H9 (cell line): Measurements from ENCODE around the gene QDPR. TPM values are rescaled to one million over a fixed set of nuclear protein-coding genes. Genes with fewer than 3 reads are reported as not detected.

Experiments used
- DNase-seq: peaks from one replicate; pipeline ENCODE4 v3.0.0-alpha.2; 2017
- H2AFZ ChIP-seq: one replicate; pipeline ENCODE4 v1.6.1; 2013; ENCODE audit warnings: mild to moderate bottlenecking, low read length, control low read depth, moderate library complexity
- H2AK5ac ChIP-seq: 2 replicates; pipeline ENCODE4 v1.6.1; 2013; ENCODE audit warnings: low read length, control low read depth, mixed read lengths; ENCODE audit not compliant: insufficient read length
- H2BK120ac ChIP-seq: one replicate; pipeline ENCODE4 v1.6.1; 2013; ENCODE audit warnings: low read depth, mild to moderate bottlenecking, low read length, control low read depth, inconsistent platforms; ENCODE audit not compliant: poor library complexity, severe bottlenecking
- H2BK12ac ChIP-seq: 2 replicates; pipeline ENCODE4 v1.6.1; 2013; ENCODE audit warnings: low read length, control low read depth, mixed read lengths, low read depth; ENCODE audit not compliant: insufficient read length
- H2BK15ac ChIP-seq: 2 replicates; pipeline ENCODE4 v1.6.1; 2013; ENCODE audit warnings: low read depth, low read length, control low read depth
- H2BK20ac ChIP-seq: one replicate; pipeline ENCODE4 v1.6.1; 2013; ENCODE audit warnings: low read depth, mild to moderate bottlenecking, low read length, control low read depth, inconsistent platforms; ENCODE audit not compliant: poor library complexity, severe bottlenecking
- H2BK5ac ChIP-seq: 2 replicates; pipeline ENCODE4 v1.6.1; 2013; ENCODE audit warnings: low read length, control low read depth, mixed read lengths; ENCODE audit not compliant: insufficient read length
- H3K14ac ChIP-seq: 2 replicates; pipeline ENCODE4 v1.6.1; 2013; ENCODE audit warnings: low read length, control low read depth; ENCODE audit not compliant: insufficient read depth
- H3K18ac ChIP-seq: 2 replicates; pipeline ENCODE4 v1.6.1; 2013; ENCODE audit warnings: low read depth, mild to moderate bottlenecking, mixed read lengths, low read length, control low read depth; ENCODE audit not compliant: insufficient read length
- H3K23ac ChIP-seq: 2 replicates; pipeline ENCODE4 v1.6.1; 2013; ENCODE audit warnings: low read length, control low read depth, mixed read lengths, low read depth; ENCODE audit not compliant: insufficient read length
- H3K23me2 ChIP-seq: 2 replicates; pipeline ENCODE4 v1.6.1; 2013; ENCODE audit warnings: low read depth, mild to moderate bottlenecking, mixed read lengths, low read length, control low read depth; ENCODE audit not compliant: insufficient read length, poor library complexity, severe bottlenecking
- H3K27ac ChIP-seq: 2 replicates; pipeline ENCODE4 v1.5.1; 2013; ENCODE audit warnings: low read length, control low read depth, mixed read lengths, low read depth; ENCODE audit not compliant: insufficient read length
- H3K27me3 ChIP-seq: 2 replicates; pipeline ENCODE4 v1.6.1; 2013; ENCODE audit warnings: low read length, control low read depth, inconsistent platforms; ENCODE audit not compliant: insufficient read depth
- H3K4ac ChIP-seq: 2 replicates; pipeline ENCODE4 v1.6.1; 2013; ENCODE audit warnings: low read depth, mild to moderate bottlenecking, control low read depth, inconsistent platforms, low read length, moderate library complexity
- H3K4me1 ChIP-seq: 2 replicates; pipeline ENCODE4 v1.6.1; 2013; ENCODE audit warnings: low read length, control low read depth, inconsistent platforms; ENCODE audit not compliant: insufficient read depth
- H3K4me2 ChIP-seq: 2 replicates; pipeline ENCODE4 v1.6.1; 2013; ENCODE audit warnings: low read length, control low read depth, mixed read lengths; ENCODE audit not compliant: insufficient read length, insufficient read depth
- H3K56ac ChIP-seq: 2 replicates; pipeline ENCODE4 v1.6.1; 2013; ENCODE audit warnings: low read depth, mild to moderate bottlenecking, mixed read lengths, low read length, control low read depth; ENCODE audit not compliant: insufficient read length
- H3K79me1 ChIP-seq: 2 replicates; pipeline ENCODE4 v1.6.1; 2013; ENCODE audit warnings: low read depth, mild to moderate bottlenecking, moderate library complexity, low read length, control low read depth, inconsistent platforms; ENCODE audit not compliant: insufficient read depth, poor library complexity, severe bottlenecking
- H3K79me2 ChIP-seq: 2 replicates; pipeline ENCODE4 v1.6.1; 2013; ENCODE audit warnings: low read length, control low read depth, inconsistent platforms; ENCODE audit not compliant: insufficient read depth
- H3K9ac ChIP-seq: 2 replicates; pipeline ENCODE4 v1.6.1; 2013; ENCODE audit warnings: low read length, control low read depth, mixed read lengths; ENCODE audit not compliant: insufficient read length; ENCODE audit errors: extremely low read depth
- H3K9me3 ChIP-seq: one replicate; pipeline ENCODE4 v1.6.1; 2013; ENCODE audit warnings: low read depth, low read length, inconsistent platforms; ENCODE audit not compliant: control insufficient read depth
- H3T11ph ChIP-seq: one replicate; pipeline ENCODE4 v1.6.1; 2013; ENCODE audit warnings: mild to moderate bottlenecking, low read length, control low read depth, inconsistent platforms
- H4K20me1 ChIP-seq: one replicate; pipeline ENCODE4 v1.6.1; 2013; ENCODE audit not compliant: control insufficient read depth, insufficient read length, insufficient read depth
- H4K5ac ChIP-seq: 2 replicates; pipeline ENCODE4 v1.6.1; 2013; ENCODE audit warnings: low read depth, mild to moderate bottlenecking, mixed read lengths, low read length, control low read depth; ENCODE audit not compliant: insufficient read length
- H4K8ac ChIP-seq: replicated peaks from 2 replicates; pipeline ENCODE4 v1.6.1; 2013; ENCODE audit warnings: low read length, control low read depth, mixed read lengths, low read depth; ENCODE audit not compliant: insufficient read length
- H4K91ac ChIP-seq: 2 replicates; pipeline ENCODE4 v1.6.1; 2013; ENCODE audit warnings: low read depth, mild to moderate bottlenecking, moderate library complexity, mixed read lengths, low read length, control low read depth; ENCODE audit not compliant: insufficient read length
- H3K27ac Mint-ChIP-seq, 3 experiments: 2 replicates in 2 of 3; 3 replicates in 1 of 3; pipeline ENCODE4 v1.8.0; 2020 to 2021; ENCODE audit warnings: mixed read lengths in 3 of 3, mild to moderate bottlenecking in 1 of 3, moderate library complexity in 1 of 3
- H3K27me3 Mint-ChIP-seq: 2 replicates; pipeline ENCODE4 v1.8.0; 2021; ENCODE audit warnings: low read depth, mild to moderate bottlenecking, moderate library complexity, mixed read lengths
- H3K36me3 Mint-ChIP-seq, 3 experiments: 2 replicates in 2 of 3; 3 replicates in 1 of 3; pipeline ENCODE4 v1.8.0; 2020 to 2021; ENCODE audit warnings: low read depth in 3 of 3, mixed read lengths in 3 of 3; ENCODE audit not compliant: insufficient read depth in 1 of 3
- H3K4me1 Mint-ChIP-seq, 2 experiments: 2 replicates each; pipeline ENCODE4 v1.8.0; 2020; ENCODE audit warnings: mixed read lengths in 2 of 2
- H3K4me3 Mint-ChIP-seq, 2 experiments: 2 replicates in 1 of 2; 3 replicates in 1 of 2; pipeline ENCODE4 v1.8.0; 2020 to 2021; ENCODE audit warnings: mild to moderate bottlenecking in 2 of 2, mixed read lengths in 2 of 2, moderate library complexity in 1 of 2
- H3K9me3 Mint-ChIP-seq, 2 experiments: 2 replicates in 1 of 2; 3 replicates in 1 of 2; pipeline ENCODE4 v1.8.0; 2020; ENCODE audit warnings: mild to moderate bottlenecking in 2 of 2, mixed read lengths in 2 of 2, moderate library complexity in 1 of 2
- WGBS: extraction: QIAGEN DNeasy Blood & Tissue Kit; methylation state at CpG from one replicate; pipeline ENCODE4 v1.1.7; 2013; ENCODE audit warnings: missing lambda C conversion rate, low lambda C conversion rate, mixed read lengths; ENCODE audit not compliant: insufficient read length; ENCODE audit errors: extremely low coverage; 5-methylcytosine and 5-hydroxymethylcytosine counted together
- total RNA-seq: library from RNA; stranded (reverse); gene quantifications from 2 replicates; pipeline ENCODE4 v1.2.1, GENCODE V29; 2021
- TF ChIP-seq, protein P1 (sequence below): fragments of 200-600 bp; sonication (generic); conservative IDR thresholded peaks from 3 replicates; pipeline ENCODE4 v1.8.0; 2021; ENCODE audit warnings: antibody characterized with exemption, mild to moderate bottlenecking

The QDPR gene
- total RNA-seq, 1 experiment from 2014 or later = 23.5 TPM

DNA sequence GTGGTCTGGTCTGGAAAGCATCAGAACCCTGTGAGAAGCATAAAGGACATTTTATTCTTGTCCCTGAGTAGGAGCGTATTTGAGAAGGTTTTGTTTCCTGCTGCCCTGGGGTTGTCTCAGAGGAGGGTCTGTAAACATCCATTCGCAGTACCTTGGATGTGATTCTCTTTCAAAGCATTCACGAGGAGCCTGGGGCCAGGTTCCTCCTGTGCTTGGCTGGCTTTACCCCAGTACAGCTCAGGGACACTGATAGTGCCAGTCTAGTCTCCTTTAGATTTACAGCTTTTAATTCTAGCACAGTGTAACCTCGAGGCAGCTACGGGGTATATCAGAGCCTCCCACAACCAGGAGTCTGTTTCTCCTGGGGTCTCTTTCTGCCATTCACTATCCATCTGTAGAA is 5.8 kb upstream of the QDPR start:
- no peaks in the 10 kb centered on the region for H3K9me3 ChIP-seq
- H3K23me2 ChIP-seq = no peaks in the 10 kb centered on the region
- TF ChIP-seq, protein P1, sequence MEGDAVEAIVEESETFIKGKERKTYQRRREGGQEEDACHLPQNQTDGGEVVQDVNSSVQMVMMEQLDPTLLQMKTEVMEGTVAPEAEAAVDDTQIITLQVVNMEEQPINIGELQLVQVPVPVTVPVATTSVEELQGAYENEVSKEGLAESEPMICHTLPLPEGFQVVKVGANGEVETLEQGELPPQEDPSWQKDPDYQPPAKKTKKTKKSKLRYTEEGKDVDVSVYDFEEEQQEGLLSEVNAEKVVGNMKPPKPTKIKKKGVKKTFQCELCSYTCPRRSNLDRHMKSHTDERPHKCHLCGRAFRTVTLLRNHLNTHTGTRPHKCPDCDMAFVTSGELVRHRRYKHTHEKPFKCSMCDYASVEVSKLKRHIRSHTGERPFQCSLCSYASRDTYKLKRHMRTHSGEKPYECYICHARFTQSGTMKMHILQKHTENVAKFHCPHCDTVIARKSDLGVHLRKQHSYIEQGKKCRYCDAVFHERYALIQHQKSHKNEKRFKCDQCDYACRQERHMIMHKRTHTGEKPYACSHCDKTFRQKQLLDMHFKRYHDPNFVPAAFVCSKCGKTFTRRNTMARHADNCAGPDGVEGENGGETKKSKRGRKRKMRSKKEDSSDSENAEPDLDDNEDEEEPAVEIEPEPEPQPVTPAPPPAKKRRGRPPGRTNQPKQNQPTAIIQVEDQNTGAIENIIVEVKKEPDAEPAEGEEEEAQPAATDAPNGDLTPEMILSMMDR = no peak
- peaks cover 47% of the 10 kb centered on the region for H3K27me3 Mint-ChIP-seq
- no peak for DNase-seq
- H2AFZ ChIP-seq = peak overlapping the region; percentile 72
- H3K4me1 Mint-ChIP-seq = peaks cover 44% of the 10 kb centered on the region in 2 experiments
- no peaks in the 10 kb centered on the region for H3K27me3 ChIP-seq
- no peaks in the 10 kb centered on the region for H3K9me3 Mint-ChIP-seq
- no peak overlapping the region for H3T11ph ChIP-seq
- H3K4me1 ChIP-seq = peaks cover 5% of the 10 kb centered on the region; the same call in 1 of the 2 replicates
- H4K5ac ChIP-seq = no peak overlapping the region
- H3K27ac Mint-ChIP-seq = peak overlapping the region in 1 of 3 experiments; percentile 78; a peak in 1 of 7 replicates
- no peak overlapping the region for H2BK120ac ChIP-seq
- no peak overlapping the region for H3K27ac ChIP-seq
- H2BK15ac ChIP-seq = no peak overlapping the region
- H3K23ac ChIP-seq = no peak overlapping the region
- H3K4me2 ChIP-seq = peak overlapping the region; percentile 33
- H2BK12ac ChIP-seq = no peak overlapping the region
- H3K79me1 ChIP-seq = no peaks in the 10 kb centered on the region
- H3K4ac ChIP-seq = no peak overlapping the region
- no peak overlapping the region for H4K8ac ChIP-seq
- H3K56ac ChIP-seq = no peak overlapping the region
- H3K4me3 Mint-ChIP-seq = peak overlapping the region; percentile 24 to 55; a peak in 3 of 5 replicates
- H2BK5ac ChIP-seq = no peak overlapping the region
- no peaks in the 10 kb centered on the region for H4K20me1 ChIP-seq
- no peaks in the 10 kb centered on the region for H3K36me3 Mint-ChIP-seq
- no peak overlapping the region for H3K18ac ChIP-seq
- no CpG with 5 or more reads among the region's 5 CpGs for WGBS
- no peak overlapping the region for H4K91ac ChIP-seq
- H3K9ac ChIP-seq = no peak overlapping the region
- no peaks in the 10 kb centered on the region for H3K79me2 ChIP-seq
- no peak overlapping the region for H2AK5ac ChIP-seq
- H3K14ac ChIP-seq = no peak overlapping the region
- no peak overlapping the region for H2BK20ac ChIP-seq
